IPS DF 4.7 (cell line): ENCODE results near the gene CHP1.
"Not testable (repeated sequence)": the region's sequence is repeated elsewhere in the genome, so short reads cannot be mapped to it uniquely, and the experiment has no call there.

Experiments
- DNase-seq: peaks from one replicate; pipeline ENCODE4 v3.0.0-alpha.2; 2013; ENCODE audit warnings: low spot score; ENCODE audit errors: extremely low read depth

The CHP1 gene

DNA sequence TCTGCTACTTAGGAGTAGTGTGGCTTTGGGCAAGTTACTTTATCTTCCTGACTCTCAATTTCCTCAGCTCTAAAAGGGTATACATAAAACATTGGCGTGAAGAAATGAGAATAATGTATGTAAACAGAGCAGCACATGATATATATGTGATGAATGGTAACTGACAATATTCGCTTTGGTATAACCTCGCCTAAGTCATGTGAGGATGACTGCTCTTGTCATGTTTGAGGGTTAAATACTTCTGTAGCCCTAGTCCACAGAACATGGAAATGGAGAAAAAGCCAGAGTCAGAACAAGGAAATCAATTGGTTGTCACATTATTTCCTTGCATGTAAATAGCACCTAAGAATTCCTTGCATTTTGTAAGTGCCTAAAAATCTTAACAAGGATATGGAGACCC lies 25.0 kb downstream of the CHP1 start:
- no peak for DNase-seq

DNA sequence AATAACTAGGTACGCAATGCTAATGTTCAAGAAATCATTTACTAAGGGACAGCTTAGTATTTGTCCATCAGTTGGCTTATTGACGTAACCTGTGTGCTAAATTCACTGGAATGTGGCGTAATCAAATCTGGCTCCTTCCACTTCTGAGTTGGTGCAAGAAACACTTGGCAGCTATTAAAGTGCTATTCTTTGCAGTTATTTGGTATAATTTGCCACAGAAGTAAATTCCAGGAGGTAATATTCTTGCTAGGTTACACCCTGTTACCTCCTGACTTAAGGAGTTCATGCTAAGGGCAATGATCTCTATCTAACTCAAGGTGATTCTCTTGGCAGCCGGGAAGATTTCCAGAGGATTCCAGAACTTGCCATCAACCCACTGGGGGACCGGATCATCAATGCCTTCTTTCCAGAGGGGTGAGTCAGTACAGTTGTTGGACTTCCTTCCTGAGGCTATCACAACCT lies 25.5 kb downstream of the CHP1 start:
- no peak for DNase-seq

DNA sequence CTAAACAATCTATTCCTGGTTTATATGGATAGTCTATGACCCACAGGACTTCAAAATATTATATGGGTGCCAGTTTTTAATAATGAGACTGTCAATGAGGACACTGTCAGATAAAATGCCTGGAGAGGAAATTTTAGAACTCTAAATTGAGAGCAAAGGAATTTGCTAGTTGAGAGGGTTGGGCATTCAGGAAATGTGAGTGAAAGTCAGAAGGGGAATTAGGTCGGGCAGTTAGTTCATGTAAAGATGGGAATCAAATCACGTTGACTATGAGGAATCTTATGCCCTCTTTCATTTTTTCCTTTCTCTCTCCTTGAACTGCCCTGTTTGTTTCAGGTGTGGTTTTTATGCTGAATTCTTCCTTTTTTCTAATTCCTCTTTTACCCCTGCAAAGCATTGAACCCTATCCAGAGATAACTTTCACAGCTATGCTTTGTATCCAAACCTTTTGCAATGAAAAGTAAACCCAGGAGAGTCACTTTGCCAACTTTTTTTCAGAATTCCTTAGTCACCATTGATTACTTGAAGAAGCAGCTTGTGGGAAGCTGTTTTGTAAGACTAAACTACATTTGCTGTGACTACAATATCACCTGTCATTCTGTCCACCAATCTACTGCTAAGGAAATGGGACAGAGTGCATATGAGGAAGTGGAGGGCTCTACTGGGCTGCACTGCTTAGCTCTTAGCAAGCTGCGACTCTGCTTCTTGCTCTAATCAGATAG lies 27.8 kb downstream of the CHP1 start:
- DNase-seq, result no peak

DNA sequence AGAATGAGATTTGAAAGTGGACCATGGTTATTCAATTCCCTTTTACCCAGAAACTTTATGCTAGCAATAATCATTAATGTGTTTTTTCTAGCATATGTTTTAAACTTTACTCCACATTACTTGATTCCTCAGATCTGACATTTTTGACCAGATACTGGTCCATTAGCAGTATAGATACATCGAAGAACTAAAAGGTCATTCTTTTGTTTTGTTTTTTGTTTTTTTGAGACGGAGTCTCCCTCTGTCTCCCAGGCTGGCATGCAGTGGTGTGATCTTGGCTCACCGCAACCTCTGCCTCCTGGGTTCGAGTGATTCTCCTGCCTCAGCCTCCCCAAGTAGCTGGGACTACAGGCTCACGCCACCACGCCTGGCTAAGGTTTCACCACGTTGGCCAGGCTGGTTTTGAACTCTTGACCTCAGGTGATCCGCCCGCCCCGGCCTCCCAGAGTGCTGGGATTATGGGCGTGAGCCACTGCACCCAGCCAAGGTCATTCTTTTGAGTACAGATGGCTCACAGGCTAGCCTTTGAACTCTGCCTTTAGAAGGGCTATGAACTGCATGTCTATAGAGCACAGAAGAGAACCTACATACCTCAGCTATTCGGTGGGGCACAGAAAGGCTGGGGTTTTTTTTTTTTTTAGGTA lies 28.6 kb downstream of the CHP1 start:
- no peak for DNase-seq

- not testable (repeated sequence) for DNase-seq
These were observed 29.9 kb downstream of the CHP1 start for GRCh38 chr15:41260924-41261323.

- DNase-seq, result no peak
These were observed 31.5 kb downstream of the CHP1 start for GRCh38 chr15:41262571-41262970.

GRCh38 chr15:41263891-41264351 lies 32.9 kb downstream of the CHP1 start:
- DNase-seq, result no peak

GRCh38 chr15:41269887-41270286 lies 38.8 kb downstream of the CHP1 start:
- no peak for DNase-seq

DNA sequence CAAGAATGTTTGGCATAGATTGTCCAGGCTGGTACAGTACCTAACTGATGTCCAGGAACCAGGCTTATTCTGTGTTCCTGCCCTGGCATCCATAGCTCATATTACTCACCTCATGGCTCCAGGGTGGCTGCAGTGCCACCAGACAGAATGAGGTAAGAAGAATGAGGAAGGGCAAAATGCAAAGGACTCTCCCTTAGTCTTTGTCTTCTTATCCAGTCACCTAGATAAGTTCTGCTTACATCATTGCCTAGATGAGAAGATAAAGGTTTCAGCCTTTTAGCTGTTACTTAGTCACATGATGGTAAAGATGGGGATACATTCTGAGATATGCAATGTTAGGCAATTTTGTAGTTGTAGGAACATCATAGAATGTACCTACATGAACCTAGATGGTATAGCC lies 45.8 kb downstream of the CHP1 start:
- DNase-seq, result no peak

- no peak for DNase-seq
These were observed 47.3 kb downstream of the CHP1 start for GRCh38 chr15:41278319-41278718.

DNA sequence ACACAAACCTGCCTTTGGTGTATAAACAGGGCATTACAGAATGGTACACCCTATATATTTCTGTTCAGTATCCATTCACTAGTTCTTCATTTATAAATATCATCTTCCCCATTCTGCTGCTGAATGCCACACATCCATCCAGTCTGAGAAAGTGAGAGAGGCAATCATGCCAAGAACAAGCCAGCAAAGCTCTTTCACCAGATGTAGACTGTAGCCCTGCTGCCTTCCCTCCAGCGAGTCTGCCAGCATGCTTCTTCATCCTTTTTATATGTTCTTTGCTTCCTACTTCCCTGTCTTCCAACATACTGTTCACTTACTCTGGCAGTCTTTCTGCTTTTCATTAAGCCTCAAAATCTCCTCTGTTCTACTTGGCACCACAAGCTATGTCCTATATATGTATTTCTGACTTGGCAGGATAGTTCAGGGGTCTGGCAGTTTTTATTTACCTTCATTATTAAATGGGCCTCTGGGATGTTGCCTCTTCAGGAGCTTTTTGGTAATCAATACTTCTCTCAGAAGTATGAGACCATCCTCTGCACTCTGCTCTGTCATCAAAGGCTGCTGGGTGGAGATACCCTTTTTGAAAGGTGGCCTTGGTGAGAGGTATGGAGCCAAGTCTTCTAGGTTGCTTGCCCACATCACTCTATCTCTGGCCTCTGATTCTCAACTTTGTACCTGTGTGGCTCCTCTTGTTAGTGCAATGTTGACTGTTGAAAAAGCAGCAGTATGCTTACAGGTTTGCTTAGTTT lies 48.6 kb downstream of the CHP1 start:
- DNase-seq, result no peak

DNA sequence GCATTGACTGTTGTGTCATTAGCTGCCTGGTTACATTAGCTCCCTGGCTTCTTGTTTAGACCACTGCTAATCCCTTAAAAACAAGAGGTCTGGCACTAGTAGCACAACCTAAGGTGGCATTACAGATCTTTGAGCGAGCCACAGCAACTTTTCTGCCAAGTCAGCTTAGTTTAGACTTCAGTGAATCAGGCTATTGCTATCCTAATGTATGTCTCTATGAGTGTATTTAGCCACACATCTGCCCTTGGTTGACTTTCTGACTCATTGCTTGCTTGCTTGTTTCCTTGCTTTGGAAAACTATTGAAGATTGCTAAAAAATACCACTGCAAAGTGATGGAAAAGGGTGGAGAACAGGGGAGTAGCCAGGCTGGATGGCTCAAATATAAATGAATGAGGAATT lies 50.2 kb downstream of the CHP1 start:
- DNase-seq, result no peak

GRCh38 chr15:41282436-41282835 lies 51.4 kb downstream of the CHP1 start:
- DNase-seq, result not testable (repeated sequence)

DNA sequence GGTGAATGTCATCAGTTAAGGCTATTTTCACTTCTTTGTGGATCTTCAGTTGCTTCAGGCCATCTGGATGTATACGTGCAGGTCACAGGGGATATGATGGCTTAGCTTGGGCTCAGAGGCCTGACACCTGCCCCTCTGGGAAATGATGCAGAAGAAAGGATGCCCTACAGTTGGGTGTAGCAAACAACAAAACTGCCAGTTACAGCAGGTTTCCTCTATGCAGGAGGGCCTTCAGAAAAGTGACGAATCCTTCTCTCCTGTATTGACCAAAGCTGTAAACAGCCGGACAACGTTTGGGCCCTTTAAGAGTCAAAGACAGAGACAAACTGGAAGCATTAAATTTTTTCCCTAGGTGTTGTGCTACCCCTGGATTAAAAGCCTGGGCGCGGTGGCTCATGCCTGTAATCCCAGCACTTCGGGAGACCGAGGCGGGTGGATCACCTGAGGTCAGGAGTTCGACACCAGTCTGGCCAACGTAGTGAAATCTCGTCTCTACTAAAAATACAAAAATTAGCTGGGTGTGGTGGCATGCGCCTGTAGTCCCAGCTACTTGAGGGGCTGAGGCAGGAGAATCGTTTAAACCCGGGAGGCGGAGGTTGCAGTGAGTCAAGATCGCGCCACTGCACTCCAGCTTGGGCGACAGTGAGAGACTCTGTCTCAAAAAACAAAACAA lies 52.0 kb downstream of the CHP1 start:
- not testable (repeated sequence) for DNase-seq

GRCh38 chr15:41283653-41284426 lies 52.8 kb downstream of the CHP1 start:
- peak; percentile 87 for DNase-seq

DNA sequence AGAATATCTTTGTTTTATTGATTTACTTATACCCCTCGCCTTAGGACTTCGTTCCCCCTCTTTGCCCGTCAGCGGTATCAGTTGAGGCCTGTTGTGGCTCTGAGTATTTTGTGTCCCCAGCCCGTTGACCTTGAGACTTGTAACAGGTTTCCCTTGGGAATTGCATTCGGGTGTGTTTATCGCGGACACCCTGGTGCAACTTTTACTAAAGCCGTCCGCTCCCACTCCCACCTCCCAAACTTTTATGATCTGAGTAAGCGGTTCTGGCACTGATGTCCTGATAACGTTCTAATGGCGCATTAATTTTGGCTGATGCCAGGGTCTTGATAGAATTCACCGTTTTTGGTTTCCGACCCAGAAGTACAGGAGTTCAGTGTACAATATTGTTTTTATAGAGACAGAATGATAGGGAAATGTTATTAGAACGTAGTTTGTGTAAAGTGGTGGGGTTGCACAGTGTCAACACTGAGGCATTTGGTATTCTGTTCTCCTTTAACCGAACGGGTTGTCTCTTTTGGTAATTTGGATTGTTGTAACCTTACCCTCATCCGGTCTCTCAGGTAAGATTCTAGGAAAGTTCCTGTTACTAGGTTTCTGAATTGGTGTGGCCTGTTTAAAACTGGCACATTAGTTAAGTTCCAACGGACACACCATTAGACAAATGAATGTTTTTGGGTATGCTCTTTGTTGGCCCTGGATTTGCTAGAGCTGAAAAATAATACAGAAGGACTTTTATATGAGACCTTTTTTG lies 53.5 kb downstream of the CHP1 start:
- DNase-seq, result no peak

DNA sequence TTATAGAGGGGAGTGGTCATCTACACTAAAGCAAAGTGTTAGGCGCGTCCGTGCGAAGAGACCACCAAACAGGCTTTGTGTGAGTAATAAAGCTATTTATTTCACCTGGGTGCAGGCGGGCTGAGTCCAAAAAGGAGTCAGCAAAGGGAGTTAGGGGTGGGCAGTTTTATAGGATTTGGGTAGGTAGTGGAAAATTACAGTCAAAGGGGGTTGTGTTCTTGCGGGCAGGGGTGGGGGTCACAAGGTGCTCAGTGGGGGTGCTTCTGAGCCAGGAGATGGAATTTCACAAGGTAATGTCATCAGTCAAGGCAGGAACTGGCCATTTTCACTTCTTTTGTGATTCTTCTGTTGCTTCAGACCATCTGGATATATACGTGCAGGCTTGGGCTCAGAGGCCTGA lies 54.2 kb downstream of the CHP1 start:
- DNase-seq, result no peak

DNA sequence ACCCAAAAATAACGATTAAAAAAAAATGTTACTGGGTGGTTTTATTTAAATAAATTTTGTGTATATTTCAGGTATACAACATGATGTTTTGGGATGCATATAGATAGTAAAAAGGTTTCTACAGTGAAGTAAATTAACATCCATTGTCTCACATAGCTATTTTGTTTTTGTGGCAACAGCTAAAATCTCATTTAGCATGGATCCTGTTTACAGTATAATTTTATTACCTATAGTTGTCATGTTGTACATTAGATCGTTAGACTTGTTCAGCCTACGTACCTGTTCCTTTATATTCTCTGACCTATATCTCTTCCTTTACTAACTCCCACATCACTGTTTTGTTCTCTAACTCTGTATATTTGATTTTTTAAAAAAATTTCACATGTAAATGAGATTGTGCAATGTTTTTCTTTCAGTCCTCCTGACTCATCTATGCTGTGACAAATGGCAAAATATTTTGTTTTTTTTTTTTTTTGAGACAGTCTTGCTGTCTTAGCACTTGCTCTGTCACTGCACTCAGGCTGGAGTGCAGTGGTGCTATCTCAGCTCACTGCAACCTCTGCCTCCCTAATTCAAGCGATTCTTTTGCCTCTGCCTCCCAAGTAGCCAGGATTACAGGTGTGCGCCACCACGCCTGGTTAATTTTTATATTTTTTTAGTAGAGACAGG lies 55.7 kb downstream of the CHP1 start:
- DNase-seq, result no peak

DNA sequence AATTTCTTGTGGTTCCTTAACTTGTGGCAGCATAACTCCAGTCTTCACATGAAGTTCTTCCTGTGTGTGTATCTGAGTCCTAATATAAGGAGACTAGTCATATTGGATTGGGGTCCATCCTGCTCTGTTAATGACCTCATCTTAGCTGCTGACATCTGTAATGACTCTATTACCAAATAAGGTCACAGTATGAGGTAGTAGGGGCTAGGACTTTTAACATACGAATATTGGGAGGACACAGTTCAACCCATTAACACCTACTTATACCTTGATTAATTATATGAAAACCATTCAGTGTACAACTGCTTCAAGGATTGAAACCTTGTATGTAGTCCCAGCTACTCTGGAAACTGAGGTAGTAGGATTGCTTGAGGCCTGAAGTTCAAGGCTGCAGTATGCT lies 57.4 kb downstream of the CHP1 start:
- no peak for DNase-seq

DNA sequence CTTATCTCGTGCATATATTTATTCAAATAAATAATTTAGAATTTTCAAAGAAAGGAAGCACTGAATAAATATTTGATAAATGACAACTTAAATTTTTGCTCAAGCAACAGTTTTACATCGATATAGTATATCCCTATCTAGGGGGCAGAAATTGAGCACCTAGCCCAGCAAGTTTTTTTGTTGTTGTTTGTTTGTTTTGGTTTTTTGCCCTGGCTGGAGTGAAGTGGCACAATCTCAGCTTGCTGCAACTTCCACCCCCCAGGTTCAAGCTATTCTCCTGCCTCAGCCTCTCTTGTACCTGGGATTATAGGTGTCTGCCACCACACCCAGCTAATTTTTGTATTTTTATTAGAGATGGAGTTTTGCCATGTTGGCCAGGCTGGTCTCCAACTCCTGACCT lies 58.9 kb downstream of the CHP1 start:
- no peak for DNase-seq
